Activated CD8-positive, alpha-beta memory T cell treated with anti-CD3 and anti-CD28 coated beads, Interleukin-2, amount 50 U/mL, for 48 hours (primary cell): ENCODE measurements around the gene EHBP1L1.
A peak's percentile ranks its signal among the peaks of the same experiment; 100 is the strongest.
"Not testable (repeated sequence)": the region's sequence is repeated elsewhere in the genome, so short reads cannot be mapped to it uniquely, and the experiment has no call there.

Source experiments
- DNase-seq: peaks from one replicate; pipeline ENCODE4 v3.0.0-alpha.2; 2020

Gene EHBP1L1

DNA sequence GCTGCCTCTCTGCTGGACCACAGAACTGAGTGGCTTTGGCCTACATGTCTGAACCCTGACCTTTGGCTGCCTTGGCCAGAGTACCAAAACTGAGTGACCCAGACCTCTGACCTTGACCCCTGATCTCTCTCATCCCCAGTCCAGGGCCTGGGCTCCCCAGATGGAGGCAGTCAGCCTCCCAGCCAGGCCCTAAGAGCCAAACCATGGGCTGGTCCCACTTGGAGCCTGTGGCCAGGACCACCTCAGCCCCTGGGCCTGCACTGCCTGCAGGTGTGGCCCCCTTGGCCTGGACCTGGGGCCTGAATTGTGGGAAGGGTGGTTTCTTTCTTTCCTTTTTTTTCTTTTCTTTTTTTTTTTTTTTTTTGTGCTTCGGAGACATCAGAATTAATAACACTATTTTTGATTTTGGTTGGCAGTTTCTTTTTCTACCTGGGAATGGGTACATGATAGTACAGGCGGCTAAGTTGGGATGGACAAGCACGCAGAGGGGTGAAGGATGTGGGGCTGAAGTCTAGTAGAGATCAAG is 61.2 kb downstream of the EHBP1L1 start:
- DNase-seq, result no peak

DNA sequence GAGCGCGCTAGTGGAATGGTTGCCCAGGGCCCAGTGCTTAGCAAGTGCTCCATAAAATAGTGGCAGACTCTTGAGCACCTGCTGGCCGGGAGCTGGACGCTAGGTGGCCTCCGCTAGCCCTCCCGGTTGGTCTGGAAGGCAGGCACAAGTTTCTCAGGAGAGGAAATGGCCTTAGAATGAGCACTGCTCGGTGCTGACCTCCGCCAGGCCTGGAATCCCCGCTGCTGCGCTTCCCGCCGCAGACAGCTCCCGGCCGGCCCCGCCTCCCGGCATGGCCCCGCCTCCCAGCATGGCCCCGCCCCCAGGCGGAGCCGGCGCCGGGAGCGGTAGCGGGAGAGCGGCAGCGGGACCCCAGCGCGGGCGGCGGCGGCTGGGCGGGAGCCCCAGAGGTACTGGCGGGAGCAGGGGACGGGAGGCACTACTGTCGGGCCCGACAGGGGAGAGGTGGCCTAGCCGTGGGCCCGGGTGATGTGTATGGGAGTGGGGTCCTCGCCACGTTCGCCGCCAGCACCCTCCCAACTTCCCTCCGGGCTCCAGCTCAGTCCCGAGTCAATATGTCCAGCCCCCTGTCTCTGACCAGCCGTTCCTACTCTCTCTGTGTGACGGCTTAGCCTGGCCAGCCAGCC is 62.1 kb downstream of the EHBP1L1 start, which contains the start of gene SIPA1:
Gene SIPA1 (plus strand): TSS at position 308 of the 626 bp plus-strand sequence. CDS start 2,821 bp downstream, outside the sequence.
- peak; percentile 92 for DNase-seq

DNA sequence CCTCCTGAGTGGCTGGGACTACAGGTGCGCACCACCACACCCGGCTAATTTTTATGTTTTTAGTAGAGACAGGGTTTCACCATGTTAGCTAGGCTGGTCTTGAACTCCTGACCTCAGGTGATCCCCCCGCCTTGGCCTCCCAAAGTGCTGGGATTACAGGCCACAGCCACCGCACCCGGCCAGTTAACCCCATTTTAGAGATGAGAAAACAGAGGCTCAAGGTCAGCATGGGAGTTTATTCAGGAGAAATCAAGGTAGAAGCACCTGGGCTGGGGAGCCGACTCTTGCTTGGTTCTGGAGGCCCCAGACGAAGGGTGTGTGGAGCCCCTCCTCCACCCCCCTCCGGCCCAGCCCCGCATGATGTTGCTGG is 63.4 kb downstream of the EHBP1L1 start:
- not testable (repeated sequence) for DNase-seq

DNA sequence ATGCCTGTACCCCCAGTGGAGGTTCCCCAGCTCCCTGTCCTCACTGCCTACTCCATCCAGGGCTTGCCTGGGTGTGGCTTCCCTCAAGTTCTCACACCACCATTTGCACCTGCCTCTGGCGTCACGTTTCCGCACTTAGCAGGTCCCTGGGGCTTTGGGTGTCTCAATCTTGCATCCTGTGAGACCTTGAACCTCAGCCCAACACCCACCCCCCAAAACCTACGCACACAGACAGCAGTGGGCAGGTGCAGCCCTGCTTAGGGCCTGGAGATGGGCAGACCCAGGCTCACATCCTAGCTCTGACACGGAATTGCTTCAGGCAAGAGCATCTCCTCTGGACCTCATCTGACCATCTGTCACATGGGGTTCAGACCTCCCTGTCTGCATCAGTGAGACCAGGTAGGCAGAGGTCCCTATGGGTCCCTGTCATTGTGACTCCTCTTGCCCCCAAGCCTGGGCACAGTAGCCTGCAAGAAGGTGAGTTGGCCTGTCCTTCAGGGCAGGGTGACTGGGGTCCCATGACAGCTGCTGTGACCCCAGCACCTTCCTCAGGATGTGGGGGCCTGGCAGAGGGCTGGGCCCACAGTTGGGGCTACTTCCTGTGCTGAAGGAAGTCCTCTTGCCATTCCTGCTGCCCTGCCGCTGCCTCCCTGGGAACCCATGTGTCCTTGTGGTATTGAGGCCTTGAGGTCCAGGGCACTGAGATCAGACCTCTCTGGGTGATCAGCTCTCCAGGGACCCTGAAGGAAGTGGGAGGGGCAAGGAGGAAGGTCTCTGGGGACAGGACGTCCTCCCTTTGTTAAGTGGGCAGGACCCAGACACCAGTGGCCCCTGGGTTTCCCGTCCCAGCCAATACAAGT is 64.0 kb downstream of the EHBP1L1 start:
- peak; percentile 78 for DNase-seq

DNA sequence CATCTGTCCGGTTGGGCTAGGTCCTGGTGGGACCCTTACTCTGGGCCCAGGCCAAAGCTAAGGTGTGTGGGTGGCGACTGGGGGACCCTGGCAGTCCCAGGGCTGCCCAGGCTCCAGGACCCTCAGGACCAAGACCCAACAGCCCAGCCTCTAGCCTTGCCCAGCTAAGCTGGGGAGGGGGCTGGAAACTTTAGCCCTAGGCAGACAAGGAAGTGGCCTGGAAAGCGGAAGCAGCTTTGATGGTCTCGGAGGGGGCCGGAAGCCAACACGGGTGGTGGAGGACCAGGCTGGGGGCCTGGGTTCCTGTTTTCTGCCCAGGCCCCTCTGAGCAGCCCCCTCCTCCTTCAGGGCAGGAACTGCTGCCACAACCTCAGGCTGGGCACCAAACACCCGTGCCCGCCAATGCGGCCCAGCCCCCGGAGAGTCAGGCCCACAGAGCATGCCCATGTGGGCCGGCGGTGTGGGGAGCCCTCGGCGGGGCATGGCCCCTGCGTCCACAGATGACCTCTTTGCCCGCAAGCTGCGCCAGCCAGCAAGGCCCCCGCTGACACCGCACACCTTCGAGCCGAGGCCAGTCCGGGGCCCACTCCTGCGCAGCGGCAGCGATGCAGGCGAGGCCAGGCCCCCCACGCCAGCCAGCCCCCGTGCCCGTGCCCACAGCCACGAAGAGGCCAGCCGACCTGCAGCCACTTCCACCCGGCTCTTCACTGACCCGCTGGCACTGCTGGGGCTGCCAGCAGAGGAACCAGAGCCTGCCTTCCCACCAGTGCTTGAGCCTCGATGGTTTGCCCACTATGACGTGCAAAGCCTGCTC is 64.8 kb downstream of the EHBP1L1 start:
- DNase-seq, result peak; percentile 63

DNA sequence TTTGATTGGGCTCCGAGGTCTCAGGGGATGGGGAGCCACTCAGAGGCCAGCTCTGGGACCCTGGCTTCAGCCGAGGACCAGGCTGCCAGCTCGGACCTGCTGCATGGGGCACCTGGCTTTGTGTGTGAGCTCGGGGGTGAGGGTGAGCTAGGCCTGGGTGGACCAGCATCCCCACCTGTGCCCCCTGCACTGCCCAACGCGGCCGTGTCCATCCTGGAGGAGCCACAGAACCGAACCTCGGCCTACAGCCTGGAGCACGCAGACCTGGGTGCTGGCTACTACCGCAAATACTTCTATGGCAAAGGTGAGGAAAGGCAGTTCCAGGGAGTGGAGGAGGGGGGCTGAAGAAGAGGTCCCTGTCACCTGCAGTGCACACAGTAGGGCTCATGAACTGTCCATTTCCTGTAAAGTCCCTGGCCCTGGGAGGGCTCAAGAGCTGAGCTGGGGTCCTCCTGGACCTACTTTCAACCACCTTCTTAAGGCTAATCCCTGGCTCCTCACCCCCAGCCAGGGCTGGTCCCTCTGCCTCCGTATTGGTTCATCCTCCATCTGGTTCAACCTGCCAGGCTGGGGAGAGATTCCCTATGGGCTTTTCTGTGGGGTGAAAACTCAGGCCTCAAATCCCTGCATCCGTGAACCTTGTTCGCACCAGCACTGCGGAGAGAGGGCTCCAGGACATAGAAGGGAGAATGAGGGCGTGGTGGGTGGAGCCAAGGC is 65.6 kb downstream of the EHBP1L1 start:
- DNase-seq, result no peak
